ENCODE results near the gene EMP1.

- no peak for TF ChIP-seq POLR2AphosphoS5 (IDR thresholded peaks at IDR 0.05; ENCODE audit: low read depth, low read length)
- TF ChIP-seq POLR2A (IDR thresholded peaks at IDR 0.05; ENCODE audit: low read depth, low read length): no peak
- no peak for TF ChIP-seq POU2F2 (IDR thresholded peaks at IDR 0.05; ENCODE audit: low read depth, low read length)
- no peak for TF ChIP-seq TAF1 (IDR thresholded peaks at IDR 0.05; ENCODE audit: low read depth, low read length)
- TF ChIP-seq SPI1 (IDR thresholded peaks at IDR 0.05; ENCODE audit: low read depth, low read length): no peak
Observed at GRCh38 chr12:13175499-13175898, 21.0 kb upstream of the EMP1 start.

All from GM12891 (cell line).